ENCODE data around the gene DTNB.
"Not testable (repeated sequence)": the region's sequence is repeated elsewhere in the genome, so short reads cannot be mapped to it uniquely, and the experiment has no call there.

Gene DTNB

GRCh38 chr2:25418944-25419677 lies 254.3 kb downstream of the DTNB start:
- DNase-seq (ENCODE audit: low spot score): no peak

- peak; percentile 11 for DNase-seq (ENCODE audit: low spot score)
These were observed 255.5 kb downstream of the DTNB start for GRCh38 chr2:25417715-25418369.

GRCh38 chr2:25416674-25417073 lies 256.7 kb downstream of the DTNB start:
- no peak for DNase-seq (ENCODE audit: low spot score)

- DNase-seq (ENCODE audit: low spot score): no peak
These were observed 258.6 kb downstream of the DTNB start for GRCh38 chr2:25414781-25415180.

GRCh38 chr2:25413409-25413808 lies 260.0 kb downstream of the DTNB start:
- not testable (repeated sequence) for DNase-seq (ENCODE audit: low spot score)

- DNase-seq (ENCODE audit: low spot score): no peak
These were observed 261.6 kb downstream of the DTNB start for GRCh38 chr2:25411753-25412152.

GRCh38 chr2:25411281-25411680 lies 262.1 kb downstream of the DTNB start:
- no peak for DNase-seq (ENCODE audit: low spot score)

GRCh38 chr2:25410370-25410769 lies 263.0 kb downstream of the DTNB start:
- DNase-seq (ENCODE audit: low spot score): no peak

- DNase-seq (ENCODE audit: low spot score): no peak
These were observed 263.9 kb downstream of the DTNB start for GRCh38 chr2:25409468-25409867.

- no peak for DNase-seq (ENCODE audit: low spot score)
These were observed 264.3 kb downstream of the DTNB start for GRCh38 chr2:25409044-25409443.

GRCh38 chr2:25405611-25406295 lies 267.6 kb downstream of the DTNB start:
- no peak for DNase-seq (ENCODE audit: low spot score)

GRCh38 chr2:25403120-25403760 lies 270.1 kb downstream of the DTNB start:
- not testable (repeated sequence) for DNase-seq (ENCODE audit: low spot score)

- DNase-seq (ENCODE audit: low spot score): no peak
These were observed 270.9 kb downstream of the DTNB start for GRCh38 chr2:25402477-25402876.

GRCh38 chr2:25401307-25402026 lies 271.9 kb downstream of the DTNB start:
- DNase-seq (ENCODE audit: low spot score): no peak

- DNase-seq (ENCODE audit: low spot score): no peak
These were observed 272.7 kb downstream of the DTNB start for GRCh38 chr2:25400576-25401216.

- DNase-seq (ENCODE audit: low spot score): no peak
These were observed 273.2 kb downstream of the DTNB start for GRCh38 chr2:25400169-25400568.

GRCh38 chr2:25398534-25398933 lies 274.8 kb downstream of the DTNB start:
- DNase-seq (ENCODE audit: low spot score): no peak

GRCh38 chr2:25397777-25398176 lies 275.6 kb downstream of the DTNB start:
- no peak for DNase-seq (ENCODE audit: low spot score)

GRCh38 chr2:25389161-25389560 lies 284.2 kb downstream of the DTNB start:
- no peak for DNase-seq (ENCODE audit: low spot score)

- no peak for DNase-seq (ENCODE audit: low spot score)
These were observed 284.9 kb downstream of the DTNB start for GRCh38 chr2:25388491-25388890.

GRCh38 chr2:25387876-25388449 lies 285.4 kb downstream of the DTNB start:
- no peak for DNase-seq (ENCODE audit: low spot score)
